Renal cortex interstitium (tissue), 11 donors: ENCODE data around the gene ELOVL2. TPM values are rescaled to one million over a fixed set of nuclear protein-coding genes. Genes with fewer than 3 reads are reported as not detected.

ENCODE experiments used
- DNase-seq, 11 donors: peaks; one replicate each; pipeline ENCODE4 v3.0.0-alpha.2; 2013; ENCODE audit warnings: low read depth in 9 of 11, low spot score in 4 of 11; ENCODE audit errors: extremely low read depth in 1 of 11
- polyA plus RNA-seq, 3 donors: library from polyadenylated mRNA; unstranded; fragments of 120-200 nt; gene quantifications; one replicate each; pipeline ENCODE4 v1.2.1, GENCODE V29; 2013; ENCODE audit not compliant: insufficient read length in 3 of 3

The ELOVL2 gene
- polyA plus RNA-seq, 3 donors = 8.4 to 11.3 (median 10.7) TPM

GRCh38 chr6:11033825-11034224, 10.3 kb downstream of the ELOVL2 start:
- DNase-seq = no peak

- DNase-seq = no peak
These were observed 13.2 kb downstream of the ELOVL2 start for GRCh38 chr6:11030904-11031303.

- DNase-seq = no peak
These were observed 15.1 kb downstream of the ELOVL2 start for GRCh38 chr6:11028959-11029358.

GRCh38 chr6:11027565-11028110, 16.5 kb downstream of the ELOVL2 start:
- DNase-seq = no peak

GRCh38 chr6:11025921-11026635, 18.0 kb downstream of the ELOVL2 start:
- DNase-seq = no peak

- no peak for DNase-seq
These were observed 19.0 kb downstream of the ELOVL2 start for GRCh38 chr6:11025130-11025529.

GRCh38 chr6:11023032-11023431, 21.1 kb downstream of the ELOVL2 start:
- no peak for DNase-seq

- no peak for DNase-seq
These were observed 22.4 kb downstream of the ELOVL2 start for GRCh38 chr6:11021714-11022113.

GRCh38 chr6:11021003-11021402, 23.1 kb downstream of the ELOVL2 start:
- no peak for DNase-seq

- no peak for DNase-seq
These were observed 25.9 kb downstream of the ELOVL2 start for GRCh38 chr6:11018225-11018624.

GRCh38 chr6:11017090-11017489, 27.0 kb downstream of the ELOVL2 start:
- no peak for DNase-seq

- DNase-seq = no peak
These were observed 27.7 kb downstream of the ELOVL2 start for GRCh38 chr6:11016452-11016851.

- no peak for DNase-seq
These were observed 29.0 kb downstream of the ELOVL2 start for GRCh38 chr6:11015102-11015501.

GRCh38 chr6:11013721-11014070, 30.4 kb downstream of the ELOVL2 start:
- no peak for DNase-seq

- DNase-seq = no peak
These were observed 31.0 kb downstream of the ELOVL2 start for GRCh38 chr6:11012976-11013720.

- no peak for DNase-seq
These were observed 31.8 kb downstream of the ELOVL2 start for GRCh38 chr6:11012295-11012754.

- DNase-seq = peak in 10 of 11 donors; percentile 9 to 51 (median 29)
These were observed 32.3 kb downstream of the ELOVL2 start for GRCh38 chr6:11011787-11012234.

- no peak for DNase-seq
These were observed 34.8 kb downstream of the ELOVL2 start for GRCh38 chr6:11009353-11009752.

- no peak for DNase-seq
These were observed 35.3 kb downstream of the ELOVL2 start for GRCh38 chr6:11008821-11009220.
